Stimulated activated CD4-positive, alpha-beta T cell treated with anti-CD3 and anti-CD28 coated beads, Interleukin-4, amount 100 ng/mL, for 1 hour (primary cell): ENCODE data around the gene JPT2.
A peak's percentile ranks its signal among the peaks of the same experiment; 100 is the strongest.
"Not testable (repeated sequence)": the region's sequence is repeated elsewhere in the genome, so short reads cannot be mapped to it uniquely, and the experiment has no call there.

ENCODE experiments used
- DNase-seq: peaks from one replicate; pipeline ENCODE4 v3.0.0-alpha.2; 2020

The JPT2 gene

DNA sequence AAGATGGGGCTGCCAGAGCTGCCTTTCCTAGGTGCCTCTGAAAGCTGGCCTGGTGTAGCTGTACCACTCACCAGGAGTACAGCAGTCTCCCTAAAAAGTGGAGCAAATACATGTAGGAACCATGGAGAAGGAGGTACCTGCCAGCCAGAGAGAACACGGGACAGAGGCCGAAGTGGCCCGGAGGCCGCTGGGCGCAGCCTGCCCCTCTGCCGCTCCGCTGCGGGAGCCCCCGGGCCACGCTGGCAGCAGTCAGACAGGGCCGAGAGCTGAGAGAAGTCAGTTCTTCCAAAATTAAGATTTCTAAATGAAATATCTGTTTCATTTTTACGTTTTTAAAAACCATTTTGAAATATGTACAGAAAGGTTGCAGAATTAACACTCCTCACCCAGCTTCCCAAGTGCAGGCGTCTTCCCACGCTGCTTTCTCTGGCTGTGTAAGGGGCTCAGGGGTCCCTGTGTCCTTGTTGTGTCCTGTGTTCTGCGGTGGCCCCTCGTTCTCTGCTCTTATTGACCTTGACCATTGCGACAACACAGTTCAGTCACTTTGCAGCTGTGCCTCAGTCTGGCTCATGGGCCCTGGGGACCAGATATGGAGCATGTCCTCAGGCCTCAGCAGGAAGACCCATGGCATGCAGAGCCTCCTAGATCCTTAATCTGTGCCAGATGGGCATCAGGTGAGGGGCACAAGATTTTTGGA is 32.9 kb downstream of the JPT2 start:
- no peak for DNase-seq

DNA sequence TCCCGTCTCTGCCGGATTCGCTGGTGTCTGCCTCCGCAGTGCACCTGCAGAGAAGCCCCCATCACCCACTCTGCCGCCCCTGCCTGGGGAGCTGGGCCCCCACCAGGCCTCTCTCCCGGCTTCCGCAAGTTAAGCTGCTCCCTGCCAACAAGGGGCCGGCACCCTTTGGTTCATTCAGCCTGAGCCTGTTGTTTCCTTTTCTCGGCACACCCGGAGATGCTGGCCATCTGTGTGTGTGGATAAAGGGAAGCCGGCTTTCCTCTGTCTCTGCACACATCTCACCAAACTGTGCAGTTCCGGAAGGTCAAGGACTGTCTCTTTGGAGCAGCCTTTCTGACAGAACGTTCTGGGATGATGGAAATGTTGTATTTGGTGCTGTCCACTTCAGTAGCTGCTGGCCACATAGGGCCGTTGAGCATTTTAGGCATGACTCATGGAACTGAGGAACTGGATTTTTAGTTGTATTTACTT is 34.7 kb downstream of the JPT2 start:
- no peak for DNase-seq

DNA sequence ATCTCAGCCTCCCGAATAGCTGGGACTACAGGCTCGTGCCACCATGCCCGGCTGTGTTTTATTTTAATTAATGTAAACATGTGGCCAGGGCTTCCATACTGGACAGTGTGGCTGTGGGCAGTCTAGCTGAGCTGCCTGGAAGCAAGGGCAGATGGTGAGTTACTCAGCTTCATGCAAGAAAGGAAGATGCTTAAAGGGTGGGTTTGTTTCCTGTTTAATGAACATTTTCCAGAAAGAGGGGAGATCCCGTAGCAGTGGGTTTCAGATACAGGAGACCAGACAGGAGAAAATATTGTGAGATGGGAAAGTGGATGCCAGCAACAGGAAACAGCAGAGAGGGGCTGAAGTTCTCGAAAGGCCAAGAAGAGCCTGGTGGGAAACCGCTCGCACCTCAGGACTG is 35.3 kb downstream of the JPT2 start:
- no peak for DNase-seq

- no peak for DNase-seq
Observed at GRCh38 chr16:1713933-1714332, 35.9 kb downstream of the JPT2 start.

DNA sequence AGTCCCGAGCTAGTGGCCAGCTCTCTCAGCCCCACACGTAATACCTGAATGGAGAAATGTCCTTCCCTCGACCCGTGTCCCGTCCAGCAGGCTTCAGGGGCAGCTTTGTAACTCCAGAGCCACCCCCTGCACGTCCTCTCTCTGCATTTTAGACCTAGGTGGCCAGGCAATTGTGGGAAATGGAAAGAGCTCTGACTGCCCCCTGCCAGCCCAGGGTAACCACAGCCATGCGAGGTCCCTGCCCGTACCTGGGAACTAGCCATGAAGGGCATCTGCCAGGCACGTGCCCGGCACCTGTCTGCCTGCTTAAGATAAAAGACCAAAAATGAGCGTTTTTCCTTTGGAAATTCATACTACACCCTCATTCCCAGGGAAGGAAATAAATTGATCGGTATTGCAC is 37.1 kb downstream of the JPT2 start:
- no peak for DNase-seq

DNA sequence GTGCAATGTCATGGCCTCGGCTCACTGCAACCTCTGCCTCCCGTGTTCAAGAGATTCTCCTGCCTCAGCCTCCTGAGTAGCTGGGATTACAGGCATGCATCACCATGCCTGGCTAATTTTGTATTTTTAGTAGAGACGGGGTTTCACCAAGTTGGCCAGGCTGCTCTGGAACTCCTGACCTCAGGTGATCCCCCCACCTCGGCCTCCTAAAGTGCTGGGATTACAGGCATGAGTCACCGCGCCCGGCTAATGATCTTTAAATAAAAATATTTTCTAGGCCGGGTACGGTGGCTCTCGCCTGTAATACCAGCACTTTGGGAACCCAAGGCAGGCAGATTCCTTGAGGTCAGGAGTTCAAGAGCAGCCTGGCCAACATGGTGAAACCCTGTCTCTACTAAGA is 40.2 kb downstream of the JPT2 start:
- not testable (repeated sequence) for DNase-seq

DNA sequence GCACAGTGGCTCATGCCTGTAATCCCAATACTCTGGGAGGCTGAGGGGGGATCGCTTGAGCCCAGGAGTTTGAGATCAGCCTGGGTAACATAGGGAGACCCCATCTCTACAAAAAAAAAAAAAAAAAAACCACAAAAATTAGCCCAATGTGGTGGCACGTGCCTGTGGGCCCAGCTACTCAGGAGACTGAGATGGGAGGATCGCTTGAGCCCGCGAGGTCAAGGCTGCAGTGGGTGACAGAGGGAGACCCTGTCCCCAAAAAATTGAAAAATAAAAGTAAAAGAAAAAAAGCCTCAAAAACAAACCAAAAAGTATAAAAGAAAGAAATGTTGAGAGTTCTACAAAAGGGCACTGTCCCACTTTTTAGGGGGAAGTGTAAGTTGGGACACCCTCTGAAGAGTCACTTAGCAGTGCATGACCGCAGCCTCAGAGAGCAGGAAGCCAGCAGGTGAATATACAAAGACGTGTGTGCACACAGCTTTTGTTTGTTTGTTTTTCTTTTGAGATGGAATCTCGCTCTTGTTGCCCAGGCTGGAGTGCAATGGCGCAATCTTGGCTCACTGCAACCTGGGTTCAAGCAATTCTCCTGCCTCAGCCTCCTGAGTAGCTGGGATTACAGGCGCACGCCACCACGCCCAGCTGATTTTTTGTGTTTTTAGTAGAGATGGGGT is 41.6 kb downstream of the JPT2 start:
- DNase-seq: not testable (repeated sequence)

DNA sequence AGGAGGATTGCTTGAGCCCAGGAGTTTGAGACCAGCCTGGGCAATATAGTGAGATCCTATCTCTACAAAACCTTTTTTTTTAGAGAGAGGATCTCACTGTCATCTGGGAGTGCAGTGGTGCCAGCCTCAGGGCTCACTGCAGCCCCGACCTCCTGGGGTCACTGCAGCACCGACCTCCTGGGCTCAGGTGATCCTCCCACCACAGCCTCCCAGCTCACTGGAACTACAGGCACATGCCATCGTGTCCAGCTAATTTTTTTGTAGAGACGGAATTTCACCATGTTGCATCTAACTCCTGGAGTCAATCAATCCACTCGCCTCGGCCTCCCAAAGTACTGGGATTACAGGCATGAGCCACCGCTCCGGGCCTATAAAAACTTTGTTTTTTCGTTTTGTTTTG is 43.3 kb downstream of the JPT2 start:
- no peak for DNase-seq

- peak; percentile 31 for DNase-seq
Observed at GRCh38 chr16:1723450-1724147, 45.5 kb downstream of the JPT2 start.

DNA sequence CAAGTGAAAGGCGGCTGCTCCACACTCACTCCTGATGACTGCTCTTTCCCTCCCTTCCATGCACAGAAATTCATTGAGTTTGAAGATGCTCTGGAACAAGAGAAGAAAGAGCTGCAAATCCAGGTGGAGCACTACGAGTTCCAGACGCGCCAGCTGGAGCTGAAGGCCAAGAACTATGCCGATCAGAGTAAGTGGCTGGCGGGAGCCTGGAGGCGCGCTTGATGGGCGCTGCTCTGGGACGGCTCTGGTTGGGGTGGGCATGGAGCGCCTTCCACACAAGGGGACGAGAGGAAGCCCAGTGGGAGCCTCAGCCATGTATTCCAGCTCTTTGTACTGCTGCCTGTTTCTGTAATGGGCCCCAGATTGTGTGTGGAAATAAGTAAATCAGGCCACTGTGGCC is 46.4 kb downstream of the JPT2 start:
- no peak for DNase-seq

GRCh38 chr16:1726661-1727502 is 48.8 kb downstream of the JPT2 start:
- DNase-seq: no peak

DNA sequence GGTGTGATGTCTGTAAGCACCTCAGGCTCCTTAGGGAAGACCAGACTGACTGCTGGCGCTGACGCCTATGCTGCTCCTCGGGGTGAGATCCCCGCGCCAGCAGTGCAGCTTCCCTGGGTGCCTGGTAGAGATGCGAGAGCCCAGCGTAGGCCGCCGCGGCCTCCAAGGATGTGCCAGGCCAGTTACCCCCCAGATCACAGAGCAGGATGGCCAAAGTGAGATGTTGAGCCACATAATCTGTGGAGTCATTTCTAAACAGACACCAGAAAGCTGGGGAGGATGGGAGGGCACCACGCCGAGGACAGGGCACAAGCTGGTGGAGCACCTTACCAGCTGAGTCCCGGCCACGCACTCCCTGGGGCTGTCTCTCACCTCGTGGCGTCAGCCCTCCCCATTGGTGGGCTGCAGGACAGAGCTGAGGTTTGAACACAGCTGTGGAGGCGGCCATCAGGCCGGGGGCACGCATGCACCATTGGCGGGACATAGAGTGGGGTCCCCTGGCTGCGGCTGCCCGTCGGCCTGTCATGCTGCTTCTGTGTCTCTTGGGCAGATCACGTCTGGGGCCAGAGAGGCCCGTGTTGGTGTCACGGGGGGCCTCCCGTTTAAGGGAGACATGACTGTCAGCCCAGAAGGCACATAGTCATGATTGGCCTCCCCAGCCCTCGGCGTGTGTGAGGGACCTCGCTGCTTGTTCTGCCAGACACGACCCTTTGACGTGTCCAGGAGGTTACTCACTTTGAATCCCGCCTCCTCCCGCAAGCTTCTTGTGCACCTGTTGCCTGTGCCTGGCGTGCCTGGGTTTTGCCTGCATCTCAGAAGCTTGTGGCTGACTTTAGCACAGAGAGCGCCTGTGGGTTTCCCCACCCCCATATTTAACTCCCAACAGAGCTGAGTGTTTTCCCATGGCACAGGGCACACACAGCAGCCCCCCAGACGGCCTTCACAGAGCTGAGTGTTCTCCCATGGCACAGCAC is 49.9 kb downstream of the JPT2 start:
- DNase-seq: no peak

DNA sequence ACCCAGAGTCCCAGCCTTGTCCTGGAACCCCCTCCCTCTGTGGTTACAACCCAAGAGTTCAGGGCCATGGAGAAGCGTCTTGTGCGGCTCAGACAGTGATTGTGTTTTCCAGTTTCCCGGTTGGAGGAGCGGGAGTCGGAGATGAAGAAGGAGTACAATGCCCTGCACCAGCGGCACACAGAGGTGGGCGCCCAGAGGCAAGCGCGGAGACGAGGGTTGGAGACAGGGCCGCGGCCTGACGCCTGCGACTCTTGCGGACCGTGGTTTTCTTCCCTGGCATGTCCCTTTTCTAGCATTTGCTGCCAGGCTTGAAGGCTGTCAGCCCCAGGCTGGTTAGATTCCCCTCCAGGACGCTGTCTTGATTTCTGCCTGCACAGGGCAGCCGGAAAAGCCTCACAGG is 50.9 kb downstream of the JPT2 start:
- no peak for DNase-seq

- no peak for DNase-seq
Observed at GRCh38 chr16:1729445-1729844, 51.4 kb downstream of the JPT2 start.

- no peak for DNase-seq
Observed at GRCh38 chr16:1731073-1731472, 53.0 kb downstream of the JPT2 start.

DNA sequence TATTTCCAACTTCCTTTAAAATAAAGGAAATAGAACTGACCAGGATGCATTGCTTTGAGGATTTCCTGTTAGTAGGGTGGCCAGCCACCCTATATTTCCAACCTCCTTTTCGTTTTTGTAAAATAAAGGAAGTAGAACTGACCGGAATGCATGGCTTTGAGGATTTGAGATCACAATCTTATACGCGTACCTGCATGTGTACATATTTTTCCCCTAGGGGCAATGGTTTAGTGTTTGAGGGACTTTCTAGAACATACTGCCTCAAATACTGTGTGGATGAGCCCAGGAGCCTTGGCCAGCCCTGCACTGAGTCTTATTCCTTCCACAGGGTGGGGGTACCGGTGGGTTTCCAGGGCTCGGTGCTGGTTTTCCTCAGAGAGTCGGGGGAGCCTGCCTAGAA is 53.5 kb downstream of the JPT2 start:
- no peak for DNase-seq

DNA sequence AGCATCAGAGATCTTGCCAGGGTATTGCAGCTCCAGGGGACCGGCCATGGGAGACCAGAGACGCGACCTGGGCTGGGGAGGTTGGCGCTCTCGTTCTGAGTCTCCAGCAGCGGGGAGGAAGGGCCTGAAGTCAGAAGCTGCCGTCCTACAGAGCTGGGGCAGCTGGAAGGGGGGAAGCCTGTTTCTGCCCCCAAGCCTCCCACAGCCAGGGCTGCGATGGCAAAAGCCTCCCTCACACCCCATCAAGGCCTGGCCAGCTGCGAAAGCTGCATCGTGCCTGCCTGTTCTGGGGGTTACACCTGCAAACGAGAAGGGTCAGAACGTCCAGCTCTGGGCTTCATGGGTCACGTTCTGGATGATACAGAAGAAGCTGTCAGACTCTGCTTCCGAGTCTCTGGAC is 54.0 kb downstream of the JPT2 start:
- no peak for DNase-seq

DNA sequence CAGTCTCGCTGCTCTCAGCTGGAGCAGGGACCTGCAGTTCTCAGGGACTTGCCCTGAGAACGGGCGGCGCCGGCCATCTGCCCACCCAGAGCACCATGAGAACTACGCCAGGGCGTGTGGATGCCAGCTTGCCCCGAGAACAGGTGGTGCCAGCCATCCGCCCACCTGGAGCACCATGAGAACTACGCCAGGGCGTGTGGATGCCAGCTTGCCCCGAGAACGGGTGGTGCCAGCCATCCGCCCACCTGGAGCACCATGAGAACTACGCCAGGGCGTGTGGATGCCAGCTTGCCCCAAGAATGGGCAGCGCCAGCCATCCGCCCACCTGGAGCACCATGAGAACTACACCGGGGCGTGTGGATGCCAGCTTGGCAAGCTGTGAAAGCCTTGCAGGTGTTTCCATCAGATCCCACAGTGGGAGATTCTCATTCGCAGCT is 54.5 kb downstream of the JPT2 start:
- DNase-seq: not testable (repeated sequence)

DNA sequence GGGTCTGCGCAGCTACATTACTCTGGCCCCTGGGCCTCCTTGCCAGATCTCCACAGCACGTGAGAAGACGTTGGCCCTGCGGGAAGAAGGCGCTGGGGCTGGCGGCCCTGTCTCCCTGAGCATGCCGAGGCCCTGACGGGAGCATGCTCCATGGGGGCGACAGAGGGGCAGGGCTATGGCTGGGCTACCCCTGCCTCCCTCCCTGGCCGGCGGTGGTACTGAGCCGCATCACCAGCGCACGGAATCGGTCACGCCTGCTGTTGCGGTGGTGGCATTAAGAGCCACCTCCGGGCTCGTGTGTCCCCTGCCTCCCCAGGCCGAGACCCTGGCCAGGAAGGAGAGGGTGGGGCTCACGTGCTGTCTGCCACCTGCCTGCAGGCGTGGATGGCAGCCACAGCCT is 56.0 kb downstream of the JPT2 start:
- no peak for DNase-seq

DNA sequence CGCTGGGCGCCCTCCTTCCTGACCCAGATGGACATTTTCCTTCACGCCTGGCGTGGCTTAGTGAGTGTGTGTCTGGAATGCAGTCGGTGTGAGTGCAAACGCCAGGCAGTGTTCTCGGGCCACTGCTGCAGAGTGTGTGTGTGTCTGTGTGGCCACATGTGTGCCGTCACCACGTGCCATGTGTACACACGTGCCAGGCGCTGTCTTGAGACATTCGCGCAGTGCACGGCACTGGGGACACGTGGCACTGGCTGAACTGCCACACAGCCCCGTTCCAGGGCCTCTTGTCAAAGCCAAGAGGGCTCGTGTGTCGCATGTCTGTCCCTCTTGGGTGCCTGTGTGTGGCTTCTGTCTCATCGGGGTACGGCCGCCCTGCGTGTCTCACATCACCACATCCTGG is 56.7 kb downstream of the JPT2 start:
- no peak for DNase-seq

DNA sequence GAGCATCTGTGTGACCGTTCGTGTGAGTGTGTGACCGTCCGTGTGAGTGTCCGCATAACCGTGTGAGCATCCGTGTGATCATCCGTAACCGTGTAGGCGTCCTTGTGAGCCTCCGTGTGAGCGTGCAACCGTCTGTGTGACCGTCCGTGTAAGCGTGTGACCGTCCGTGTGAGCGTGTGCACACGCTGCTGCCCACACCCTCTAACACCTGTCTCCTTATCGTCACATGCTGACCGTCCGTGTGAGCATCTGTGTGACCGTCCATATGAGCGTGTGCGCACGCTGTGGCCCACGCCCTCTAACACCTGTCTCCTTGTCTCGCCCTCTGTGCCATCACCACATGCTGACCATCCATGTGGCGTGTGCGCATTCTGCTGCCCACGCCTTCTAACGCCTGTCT is 62.2 kb downstream of the JPT2 start:
- DNase-seq: no peak
